ENCODE data around the gene ROCK2.

DNA sequence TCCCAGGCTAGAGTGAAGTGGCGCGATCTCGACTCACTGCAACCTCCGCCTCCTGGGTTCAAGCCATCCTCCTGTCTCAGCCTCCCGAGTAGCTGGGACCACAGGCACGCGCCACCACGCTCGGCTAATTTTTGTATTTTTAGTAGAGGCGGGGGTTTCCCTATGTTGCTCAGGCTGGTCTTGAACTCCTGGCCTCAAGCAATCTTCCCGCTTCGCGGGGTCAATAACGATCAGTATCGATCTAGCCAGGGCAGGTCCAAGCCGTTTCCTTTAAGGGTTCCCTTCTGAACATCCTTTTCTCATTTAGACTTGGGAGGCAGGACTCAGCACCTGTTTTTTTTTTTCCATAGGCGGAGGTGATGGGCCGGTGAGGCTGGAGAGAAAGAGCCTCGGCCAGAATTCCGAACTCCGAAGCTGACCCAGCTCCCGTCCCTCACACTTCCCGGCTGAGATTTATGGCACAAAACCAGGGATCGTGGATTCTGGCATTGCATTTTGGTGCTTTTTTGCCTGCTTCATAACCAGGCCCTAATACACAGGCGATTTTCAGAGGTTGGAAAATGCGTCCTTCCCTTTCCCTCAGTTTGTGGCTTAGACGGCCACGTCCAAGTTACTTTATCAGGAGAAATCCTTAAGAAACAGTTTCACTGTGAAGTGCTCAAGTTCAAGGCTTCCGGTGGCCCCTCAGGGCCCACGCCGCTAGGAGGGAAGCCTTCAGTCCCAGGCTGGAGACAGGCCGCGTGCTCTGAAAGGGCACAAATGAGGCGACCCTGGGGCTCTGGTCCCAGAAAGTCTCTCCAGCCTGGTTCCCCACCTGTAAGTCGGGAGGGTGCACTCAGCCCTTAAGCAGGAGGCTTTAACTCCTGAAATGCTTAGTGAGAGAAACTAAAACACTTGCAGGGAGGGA, 190.2 kb downstream of the ROCK2 start:
- TF ChIP-seq CTCF (IDR thresholded peaks at IDR 0.05) (no peak), EP300 (IDR thresholded peaks at IDR 0.05) (no peak), POLR2A (IDR thresholded peaks at IDR 0.05; ENCODE audit: low read depth) (no peak), POLR2AphosphoS5 (IDR thresholded peaks at IDR 0.05) (no peak)
